ENCODE data around the gene HS1BP3. TPM values are rescaled to one million over a fixed set of nuclear protein-coding genes. Genes with fewer than 3 reads are reported as not detected.

HS1BP3 gene
- total RNA-seq, 1 experiment from 2014 or later, result 17.1 TPM

DNA sequence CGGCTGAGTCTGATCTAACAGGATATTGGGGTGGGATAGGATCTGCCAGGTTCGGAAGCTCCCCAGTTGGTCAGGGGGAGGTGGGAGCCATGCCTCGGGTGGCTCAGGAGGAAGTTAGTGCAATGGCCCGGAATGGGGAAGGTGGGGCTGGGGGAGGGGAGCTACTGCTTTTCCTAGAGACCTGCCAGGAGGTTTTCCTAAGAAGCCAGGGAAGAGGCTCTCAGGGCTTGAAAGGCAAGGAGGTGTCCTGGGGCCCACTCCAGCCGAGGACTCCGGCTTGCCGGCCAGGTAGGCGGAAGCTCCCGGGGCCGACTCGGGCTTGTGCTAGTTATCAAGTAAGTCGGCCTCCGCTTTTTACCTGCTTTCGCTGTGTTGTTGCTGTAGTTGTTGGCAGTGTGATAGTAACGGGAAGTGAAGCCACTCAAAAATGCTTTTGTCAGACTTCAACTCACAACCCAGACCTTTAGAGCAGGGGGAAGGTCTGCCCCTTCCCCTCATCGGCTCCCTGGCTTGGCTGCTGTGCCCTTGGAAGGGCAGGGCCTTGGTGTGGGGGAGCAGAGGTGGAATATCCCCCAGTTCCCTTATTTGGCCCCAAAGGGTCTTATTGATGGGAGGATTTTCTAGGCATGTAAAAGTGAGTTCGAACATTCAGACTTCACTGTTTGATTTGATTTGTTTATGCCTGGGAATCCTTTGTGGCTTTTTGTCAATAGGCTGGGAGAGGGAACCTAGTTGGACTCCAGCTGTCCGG is 21.5 kb upstream of the HS1BP3 start:
- H3K4me3 ChIP-seq (replicated peaks in 1 of 2; ENCODE audit: low read depth in 1 of 2, low read length in 2 of 2), result no peak overlapping the region
- POLR2A ChIA-PET, result no interaction called here
- no peaks in the 10 kb centered on the region for H4K20me1 ChIP-seq (ENCODE audit: insufficient read depth)
- peaks cover 0 to 11% of the 10 kb centered on the region in 2 experiments; a peak in 2 of 4 replicates for H3K4me1 ChIP-seq (ENCODE audit: control insufficient read depth in 1 of 2, insufficient read depth in 2 of 2, low read length in 2 of 2)
- no peak overlapping the region for H3K9ac ChIP-seq (ENCODE audit: low read length)
- RAD21 ChIA-PET (ENCODE audit: low non-redundant PET in 1 of 2, low total read pairs in 2 of 2, uncharacterized antibody in 2 of 2, unreplicated experiment in 2 of 2), result no interaction called here
- H3K4me2 ChIP-seq (ENCODE audit: low read length), result no peak overlapping the region
- no peak overlapping the region for H2AFZ ChIP-seq (ENCODE audit: low read depth, low read length, poor library complexity, severe bottlenecking)
- intact Hi-C loops (cut with micrococcal nuclease), result no loop called here
- no TSS peak for BruUV-seq (replicated peaks)
- ATAC-seq (no peak), DNase-seq (ENCODE audit: low read depth, low spot score) (no peak)
- TF ChIP-seq ZNF274 (IDR thresholded peaks at IDR 0.05; ENCODE audit: low read depth, low read length) (no peak), ZFX (IDR thresholded peaks at IDR 0.05) (no peak), TCF7L2 (IDR thresholded peaks at IDR 0.05; ENCODE audit: borderline replicate concordance, extremely low read depth, insufficient read depth, insufficient read length) (no peak), ATF3 (IDR thresholded peaks at IDR 0.05) (no peak), SIN3A (IDR thresholded peaks at IDR 0.05; ENCODE audit: low read depth) (no peak), EZH2phosphoT487 (IDR thresholded peaks at IDR 0.05; ENCODE audit: borderline replicate concordance) (no peak), YY1 (IDR thresholded peaks at IDR 0.05; ENCODE audit: extremely low read depth, insufficient replicate concordance, low read depth, low read length) (no peak), CEBPB (IDR thresholded peaks at IDR 0.05; ENCODE audit: low read depth) (no peak), EGR1 (IDR thresholded peaks at IDR 0.05; ENCODE audit: low read depth) (no peak), EZH2 (IDR thresholded peaks at IDR 0.05) (no peak)
- TF ChIP-seq, protein P1, sequence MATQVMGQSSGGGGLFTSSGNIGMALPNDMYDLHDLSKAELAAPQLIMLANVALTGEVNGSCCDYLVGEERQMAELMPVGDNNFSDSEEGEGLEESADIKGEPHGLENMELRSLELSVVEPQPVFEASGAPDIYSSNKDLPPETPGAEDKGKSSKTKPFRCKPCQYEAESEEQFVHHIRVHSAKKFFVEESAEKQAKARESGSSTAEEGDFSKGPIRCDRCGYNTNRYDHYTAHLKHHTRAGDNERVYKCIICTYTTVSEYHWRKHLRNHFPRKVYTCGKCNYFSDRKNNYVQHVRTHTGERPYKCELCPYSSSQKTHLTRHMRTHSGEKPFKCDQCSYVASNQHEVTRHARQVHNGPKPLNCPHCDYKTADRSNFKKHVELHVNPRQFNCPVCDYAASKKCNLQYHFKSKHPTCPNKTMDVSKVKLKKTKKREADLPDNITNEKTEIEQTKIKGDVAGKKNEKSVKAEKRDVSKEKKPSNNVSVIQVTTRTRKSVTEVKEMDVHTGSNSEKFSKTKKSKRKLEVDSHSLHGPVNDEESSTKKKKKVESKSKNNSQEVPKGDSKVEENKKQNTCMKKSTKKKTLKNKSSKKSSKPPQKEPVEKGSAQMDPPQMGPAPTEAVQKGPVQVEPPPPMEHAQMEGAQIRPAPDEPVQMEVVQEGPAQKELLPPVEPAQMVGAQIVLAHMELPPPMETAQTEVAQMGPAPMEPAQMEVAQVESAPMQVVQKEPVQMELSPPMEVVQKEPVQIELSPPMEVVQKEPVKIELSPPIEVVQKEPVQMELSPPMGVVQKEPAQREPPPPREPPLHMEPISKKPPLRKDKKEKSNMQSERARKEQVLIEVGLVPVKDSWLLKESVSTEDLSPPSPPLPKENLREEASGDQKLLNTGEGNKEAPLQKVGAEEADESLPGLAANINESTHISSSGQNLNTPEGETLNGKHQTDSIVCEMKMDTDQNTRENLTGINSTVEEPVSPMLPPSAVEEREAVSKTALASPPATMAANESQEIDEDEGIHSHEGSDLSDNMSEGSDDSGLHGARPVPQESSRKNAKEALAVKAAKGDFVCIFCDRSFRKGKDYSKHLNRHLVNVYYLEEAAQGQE (IDR thresholded peaks at IDR 0.05; ENCODE audit: low read depth), result no peak
- H3K27ac ChIP-seq (ENCODE audit: low read depth, low read length), result no peak overlapping the region
- H3K9me2 ChIP-seq (ENCODE audit: insufficient read depth), result no peaks in the 10 kb centered on the region
- no peaks in the 10 kb centered on the region for H3K9me3 ChIP-seq (ENCODE audit: control insufficient read depth in 1 of 2, insufficient read depth in 1 of 2, low read depth in 1 of 2, low read length in 2 of 2)
- no peaks in the 10 kb centered on the region for H3K79me2 ChIP-seq (ENCODE audit: insufficient read depth, low read length)
- no peaks in the 10 kb centered on the region for H3K27me3 ChIP-seq (ENCODE audit: insufficient read depth, low read length)
- no peaks in the 10 kb centered on the region for H3K36me3 ChIP-seq (ENCODE audit: control insufficient read depth in 1 of 2, insufficient read depth in 2 of 2, low read length in 2 of 2)
- CTCF ChIA-PET, result interaction anchor here (1.3 kb wide), 1 partner anchor 11 kb away, joined by 8 read pairs; no protein-coding TSS in a partner anchor

Data from HCT116 (cell line).